Measurements from ENCODE around the gene CES3.

- TF ChIP-seq CTCF (conservative IDR thresholded peaks at IDR 0.05 in 1 of 2, IDR thresholded peaks at IDR 0.05 in 1 of 2; ENCODE audit: extremely low read depth in 1 of 2, insufficient read depth in 1 of 2, low read depth in 1 of 2, low read length in 2 of 2) (no peak), EZH2 (IDR thresholded peaks at IDR 0.05; ENCODE audit: borderline replicate concordance, low read length) (no peak)
These were observed 11.9 kb downstream of the CES3 start for GRCh38 chr16:66972983-66973382.
